ENCODE data around the gene SAXO1. TPM values are rescaled to one million over a fixed set of nuclear protein-coding genes. Genes with fewer than 3 reads are reported as not detected.

SAXO1 gene
- total and polyA plus RNA-seq, 4 donors = under 0.01 to 0.05 (median 0.01) TPM; not detected in 1

DNA sequence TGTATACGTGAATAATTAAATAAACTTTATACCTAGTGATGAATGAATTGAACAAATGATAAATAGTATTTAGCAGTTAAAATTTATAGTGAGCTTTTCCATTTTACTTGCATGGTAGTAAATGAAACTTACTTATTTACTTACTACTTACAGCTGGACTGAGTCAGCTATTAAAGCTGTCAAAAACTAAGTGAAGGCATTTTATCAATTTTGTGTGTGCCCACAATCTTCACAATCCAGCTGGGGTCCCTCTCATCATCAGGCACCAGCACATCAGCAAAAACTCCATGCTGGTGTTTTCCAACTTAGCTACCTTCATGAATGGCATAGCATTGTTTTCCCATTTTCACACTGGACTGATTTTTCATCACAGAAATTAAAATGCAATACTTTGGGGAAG lies 81.1 kb downstream of the SAXO1 start:
- no peak for DNase-seq (ENCODE audit: low spot score)
- TF ChIP-seq EGR1 (IDR thresholded peaks at IDR 0.05; ENCODE audit: low read depth in 2 of 2) = no peak
- TF ChIP-seq GABPA (IDR thresholded peaks at IDR 0.05 in 1 of 2, conservative IDR thresholded peaks at IDR 0.05 in 1 of 2) = no peak
- TF ChIP-seq JUND (IDR thresholded peaks at IDR 0.05) = no peak
- no peak for TF ChIP-seq FOXA2 (IDR thresholded peaks at IDR 0.05)
- TF ChIP-seq, protein P1, sequence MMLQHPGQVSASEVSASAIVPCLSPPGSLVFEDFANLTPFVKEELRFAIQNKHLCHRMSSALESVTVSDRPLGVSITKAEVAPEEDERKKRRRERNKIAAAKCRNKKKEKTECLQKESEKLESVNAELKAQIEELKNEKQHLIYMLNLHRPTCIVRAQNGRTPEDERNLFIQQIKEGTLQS (IDR thresholded peaks at IDR 0.05) = no peak
- no peak for TF ChIP-seq YY1 (IDR thresholded peaks at IDR 0.05)
- TF ChIP-seq, protein P2, sequence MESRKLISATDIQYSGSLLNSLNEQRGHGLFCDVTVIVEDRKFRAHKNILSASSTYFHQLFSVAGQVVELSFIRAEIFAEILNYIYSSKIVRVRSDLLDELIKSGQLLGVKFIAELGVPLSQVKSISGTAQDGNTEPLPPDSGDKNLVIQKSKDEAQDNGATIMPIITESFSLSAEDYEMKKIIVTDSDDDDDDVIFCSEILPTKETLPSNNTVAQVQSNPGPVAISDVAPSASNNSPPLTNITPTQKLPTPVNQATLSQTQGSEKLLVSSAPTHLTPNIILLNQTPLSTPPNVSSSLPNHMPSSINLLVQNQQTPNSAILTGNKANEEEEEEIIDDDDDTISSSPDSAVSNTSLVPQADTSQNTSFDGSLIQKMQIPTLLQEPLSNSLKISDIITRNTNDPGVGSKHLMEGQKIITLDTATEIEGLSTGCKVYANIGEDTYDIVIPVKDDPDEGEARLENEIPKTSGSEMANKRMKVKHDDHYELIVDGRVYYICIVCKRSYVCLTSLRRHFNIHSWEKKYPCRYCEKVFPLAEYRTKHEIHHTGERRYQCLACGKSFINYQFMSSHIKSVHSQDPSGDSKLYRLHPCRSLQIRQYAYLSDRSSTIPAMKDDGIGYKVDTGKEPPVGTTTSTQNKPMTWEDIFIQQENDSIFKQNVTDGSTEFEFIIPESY (IDR thresholded peaks at IDR 0.05) = no peak
- no peak for TF ChIP-seq HNF4G (IDR thresholded peaks at IDR 0.05)

DNA sequence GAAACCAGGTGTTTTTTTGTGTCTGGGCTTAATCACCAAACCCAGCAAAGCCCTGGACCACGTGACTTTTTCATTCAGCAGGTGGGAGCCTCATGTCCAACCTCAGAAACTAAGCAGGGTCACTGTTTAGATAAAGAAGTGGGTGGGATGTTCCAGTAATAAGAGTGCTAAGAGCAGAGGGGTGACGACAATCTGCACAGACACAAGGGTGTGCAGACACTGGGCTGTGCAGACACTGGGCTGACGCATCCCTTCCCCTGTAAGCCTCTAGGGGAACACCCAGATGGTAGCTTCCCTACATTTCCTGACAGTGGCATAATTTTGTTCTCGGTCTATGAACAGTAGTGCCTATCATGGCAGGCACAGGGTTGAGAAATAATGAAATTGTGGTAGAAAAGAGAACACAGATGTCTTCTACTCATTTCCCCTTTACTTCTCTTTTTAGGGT lies 85.1 kb downstream of the SAXO1 start:
- 65% methylated on average over 4 of the region's 4 CpGs for WGBS
- no peak overlapping the region for H3K27ac ChIP-seq (ENCODE audit: low read depth in 1 of 2, low read length in 2 of 2)
- no peak for DNase-seq (ENCODE audit: low spot score)

More for the DNA sequence above, 81.1 kb downstream of the SAXO1 start:
- WGBS = 72% methylated on average over 1 of the region's 1 CpG
- H3K36me3 ChIP-seq (ENCODE audit: control insufficient read depth in 4 of 4, insufficient read depth in 3 of 4, low read depth in 1 of 4, low read length in 3 of 4) = no peaks in the 10 kb centered on the region
- no peak overlapping the region for H3K4me3 ChIP-seq (ENCODE audit: low read depth in 1 of 3, low read length in 3 of 3)
- H3K9me3 ChIP-seq (ENCODE audit: control insufficient read depth in 4 of 4, low read length in 3 of 4) = no peaks in the 10 kb centered on the region
- no peak overlapping the region for H3K27ac ChIP-seq (ENCODE audit: low read depth in 1 of 2, low read length in 2 of 2)
- H3K4me1 ChIP-seq (ENCODE audit: control insufficient read depth in 4 of 4, insufficient read depth in 4 of 4, low read length in 3 of 4) = no peaks in the 10 kb centered on the region
- H3K9ac ChIP-seq (ENCODE audit: low read depth in 1 of 2, low read length in 2 of 2) = no peak overlapping the region
- no peaks in the 10 kb centered on the region for H3K27me3 ChIP-seq (ENCODE audit: control insufficient read depth in 4 of 4, insufficient read depth in 4 of 4, low read length in 3 of 4)

More for the DNA sequence above, 85.1 kb downstream of the SAXO1 start:
- Histone ChIP-seq H3K36me3 (ENCODE audit: control insufficient read depth in 4 of 4, insufficient read depth in 3 of 4, low read depth in 1 of 4, low read length in 3 of 4) (no peaks in the 10 kb centered on the region), H3K27me3 (ENCODE audit: control insufficient read depth in 4 of 4, insufficient read depth in 4 of 4, low read length in 3 of 4) (no peaks in the 10 kb centered on the region), H3K4me3 (ENCODE audit: low read depth in 1 of 3, low read length in 3 of 3) (no peak overlapping the region), H3K4me1 (ENCODE audit: control insufficient read depth in 4 of 4, insufficient read depth in 4 of 4, low read length in 3 of 4) (no peaks in the 10 kb centered on the region), H3K9me3 (ENCODE audit: control insufficient read depth in 4 of 4, low read length in 3 of 4) (no peaks in the 10 kb centered on the region), H3K9ac (ENCODE audit: low read depth in 1 of 2, low read length in 2 of 2) (no peak overlapping the region)
- TF ChIP-seq FOXA1 (IDR thresholded peaks at IDR 0.05) (no peak), RXRA (IDR thresholded peaks at IDR 0.05) (no peak), EGR1 (IDR thresholded peaks at IDR 0.05; ENCODE audit: low read depth in 2 of 2) (no peak), HNF4G (IDR thresholded peaks at IDR 0.05) (no peak), FOXA2 (IDR thresholded peaks at IDR 0.05) (no peak), HNF4A (conservative IDR thresholded peaks at IDR 0.05) (no peak), GABPA (IDR thresholded peaks at IDR 0.05 in 1 of 2, conservative IDR thresholded peaks at IDR 0.05 in 1 of 2) (no peak), YY1 (IDR thresholded peaks at IDR 0.05) (no peak), JUND (IDR thresholded peaks at IDR 0.05) (no peak)
- TF ChIP-seq, protein P1 (IDR thresholded peaks at IDR 0.05) = no peak
- TF ChIP-seq, protein P2 (IDR thresholded peaks at IDR 0.05) = no peak
- TF ChIP-seq, protein P3, sequence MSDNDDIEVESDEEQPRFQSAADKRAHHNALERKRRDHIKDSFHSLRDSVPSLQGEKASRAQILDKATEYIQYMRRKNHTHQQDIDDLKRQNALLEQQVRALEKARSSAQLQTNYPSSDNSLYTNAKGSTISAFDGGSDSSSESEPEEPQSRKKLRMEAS (IDR thresholded peaks at IDR 0.05) = no peak
- TF ChIP-seq, protein P4, sequence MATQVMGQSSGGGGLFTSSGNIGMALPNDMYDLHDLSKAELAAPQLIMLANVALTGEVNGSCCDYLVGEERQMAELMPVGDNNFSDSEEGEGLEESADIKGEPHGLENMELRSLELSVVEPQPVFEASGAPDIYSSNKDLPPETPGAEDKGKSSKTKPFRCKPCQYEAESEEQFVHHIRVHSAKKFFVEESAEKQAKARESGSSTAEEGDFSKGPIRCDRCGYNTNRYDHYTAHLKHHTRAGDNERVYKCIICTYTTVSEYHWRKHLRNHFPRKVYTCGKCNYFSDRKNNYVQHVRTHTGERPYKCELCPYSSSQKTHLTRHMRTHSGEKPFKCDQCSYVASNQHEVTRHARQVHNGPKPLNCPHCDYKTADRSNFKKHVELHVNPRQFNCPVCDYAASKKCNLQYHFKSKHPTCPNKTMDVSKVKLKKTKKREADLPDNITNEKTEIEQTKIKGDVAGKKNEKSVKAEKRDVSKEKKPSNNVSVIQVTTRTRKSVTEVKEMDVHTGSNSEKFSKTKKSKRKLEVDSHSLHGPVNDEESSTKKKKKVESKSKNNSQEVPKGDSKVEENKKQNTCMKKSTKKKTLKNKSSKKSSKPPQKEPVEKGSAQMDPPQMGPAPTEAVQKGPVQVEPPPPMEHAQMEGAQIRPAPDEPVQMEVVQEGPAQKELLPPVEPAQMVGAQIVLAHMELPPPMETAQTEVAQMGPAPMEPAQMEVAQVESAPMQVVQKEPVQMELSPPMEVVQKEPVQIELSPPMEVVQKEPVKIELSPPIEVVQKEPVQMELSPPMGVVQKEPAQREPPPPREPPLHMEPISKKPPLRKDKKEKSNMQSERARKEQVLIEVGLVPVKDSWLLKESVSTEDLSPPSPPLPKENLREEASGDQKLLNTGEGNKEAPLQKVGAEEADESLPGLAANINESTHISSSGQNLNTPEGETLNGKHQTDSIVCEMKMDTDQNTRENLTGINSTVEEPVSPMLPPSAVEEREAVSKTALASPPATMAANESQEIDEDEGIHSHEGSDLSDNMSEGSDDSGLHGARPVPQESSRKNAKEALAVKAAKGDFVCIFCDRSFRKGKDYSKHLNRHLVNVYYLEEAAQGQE (IDR thresholded peaks at IDR 0.05) = no peak
